GM19099 (cell line): Measurements from ENCODE around the gene LEMD1.

ENCODE experiments used
- POLR2A ChIP-seq: IDR thresholded peaks from 3 replicates; pipeline ENCODE4 v1.6.1; 2011; ENCODE audit warnings: low read depth; ENCODE audit not compliant: insufficient read length; ENCODE audit errors: extremely low read depth

The LEMD1 gene, protein sequence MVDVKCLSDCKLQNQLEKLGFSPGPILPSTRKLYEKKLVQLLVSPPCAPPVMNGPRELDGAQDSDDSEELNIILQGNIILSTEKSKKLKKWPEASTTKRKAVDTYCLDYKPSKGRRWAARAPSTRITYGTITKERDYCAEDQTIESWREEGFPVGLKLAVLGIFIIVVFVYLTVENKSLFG

DNA sequence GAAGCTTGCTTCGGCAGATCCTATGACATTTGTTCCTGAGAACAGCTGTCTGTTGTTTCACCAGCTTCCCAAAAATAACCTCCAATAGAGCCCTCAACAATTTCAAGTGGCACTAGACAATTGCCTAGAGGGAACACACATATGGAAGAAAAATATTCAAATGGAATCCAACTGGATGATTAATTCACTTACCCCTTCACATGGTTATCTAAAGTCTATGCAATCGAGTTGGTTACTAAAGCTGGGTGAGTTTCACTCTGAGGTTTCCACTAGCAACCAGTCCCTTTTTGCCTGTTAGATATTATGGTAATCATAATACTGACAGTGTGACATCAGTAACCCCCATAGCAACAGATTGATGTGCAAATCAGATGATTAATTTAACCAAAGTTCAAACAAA is at the start of gene LEMD1:
Gene LEMD1 (minus strand): TSS at position 259 of the 400 bp plus-strand sequence. CDS start 1,520 bp downstream, outside the sequence.
- TF ChIP-seq POLR2A: no peak

DNA sequence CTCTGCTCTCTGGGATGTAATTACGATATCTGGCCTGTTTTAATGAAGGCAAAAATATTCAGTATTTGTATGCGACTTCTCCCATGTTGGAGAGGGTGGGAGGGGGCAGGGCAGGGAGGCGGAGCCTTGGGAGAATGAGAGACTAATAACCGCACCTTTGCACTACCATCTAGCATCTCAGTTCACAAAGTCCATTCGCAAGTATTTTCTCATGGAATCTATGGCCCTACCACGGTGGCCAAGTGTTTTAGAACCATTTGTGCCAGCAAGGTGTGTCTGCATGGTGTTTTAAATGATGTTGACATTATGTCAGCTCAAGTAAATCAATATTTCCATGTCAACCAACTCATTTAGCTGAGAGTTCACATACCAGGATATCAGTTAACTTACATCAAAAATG is 48.3 kb upstream of the LEMD1 start:
- no peak for TF ChIP-seq POLR2A

GRCh38 chr1:205466595-205467220 is 44.9 kb upstream of the LEMD1 start:
- no peak for TF ChIP-seq POLR2A

DNA sequence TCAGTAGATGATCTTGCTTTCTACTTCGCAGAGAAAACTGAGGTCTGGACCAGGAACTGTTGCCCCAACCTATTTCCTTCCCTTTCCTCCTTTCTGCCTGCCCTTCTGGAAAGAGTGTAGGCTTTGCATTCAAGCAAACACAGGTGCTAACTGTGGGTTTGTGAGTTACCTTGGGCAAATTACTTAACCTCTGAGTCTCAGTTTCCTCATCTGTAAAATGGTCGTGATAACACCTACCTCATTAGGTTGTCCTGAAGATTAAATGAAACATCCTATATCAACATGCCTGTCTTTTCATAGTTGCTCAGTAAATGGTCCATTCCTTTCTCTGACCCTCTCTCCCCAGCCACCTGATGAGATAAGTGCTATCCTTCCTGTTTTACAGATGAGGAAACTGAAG is 43.5 kb upstream of the LEMD1 start:
- no peak for TF ChIP-seq POLR2A

DNA sequence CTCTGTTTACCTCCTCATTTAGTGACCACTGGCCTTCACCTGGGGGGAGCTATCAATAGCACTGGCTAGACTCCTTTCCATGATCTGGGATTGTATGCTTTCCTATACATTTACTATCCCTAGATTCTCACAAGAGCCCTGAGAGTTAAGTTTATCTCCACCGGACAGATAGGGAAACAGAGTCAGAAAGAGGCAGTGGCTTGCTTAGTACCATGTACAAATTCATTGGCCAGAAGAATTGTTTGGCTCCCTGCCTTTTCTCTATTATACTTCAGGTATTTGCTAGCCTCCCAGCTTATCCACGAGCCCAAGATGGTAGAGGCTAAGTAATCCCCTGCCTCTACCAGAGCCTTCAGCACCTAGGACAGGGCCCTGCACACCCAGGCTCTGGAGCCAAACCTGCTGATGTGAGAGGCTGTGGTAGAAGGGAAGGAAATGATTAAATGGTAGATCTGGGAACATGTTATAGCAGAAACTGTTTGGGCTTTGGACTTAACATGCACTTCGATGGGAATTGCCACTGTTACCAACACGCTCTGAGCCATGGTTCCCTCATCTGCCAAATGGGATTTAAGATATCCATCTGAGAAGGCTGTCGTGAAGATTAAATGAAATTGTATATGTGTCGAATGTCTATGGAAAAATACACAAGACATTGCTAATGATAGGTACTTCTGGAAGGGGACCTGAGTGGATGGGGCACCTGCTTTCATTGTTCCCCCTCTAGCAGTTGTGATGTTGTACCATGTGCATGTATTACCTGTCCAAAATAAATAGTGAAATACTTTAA is 37.1 kb upstream of the LEMD1 start:
- TF ChIP-seq POLR2A: no peak

- no peak for TF ChIP-seq POLR2A
Measured at GRCh38 chr1:205456868-205457745, 35.3 kb upstream of the LEMD1 start.

DNA sequence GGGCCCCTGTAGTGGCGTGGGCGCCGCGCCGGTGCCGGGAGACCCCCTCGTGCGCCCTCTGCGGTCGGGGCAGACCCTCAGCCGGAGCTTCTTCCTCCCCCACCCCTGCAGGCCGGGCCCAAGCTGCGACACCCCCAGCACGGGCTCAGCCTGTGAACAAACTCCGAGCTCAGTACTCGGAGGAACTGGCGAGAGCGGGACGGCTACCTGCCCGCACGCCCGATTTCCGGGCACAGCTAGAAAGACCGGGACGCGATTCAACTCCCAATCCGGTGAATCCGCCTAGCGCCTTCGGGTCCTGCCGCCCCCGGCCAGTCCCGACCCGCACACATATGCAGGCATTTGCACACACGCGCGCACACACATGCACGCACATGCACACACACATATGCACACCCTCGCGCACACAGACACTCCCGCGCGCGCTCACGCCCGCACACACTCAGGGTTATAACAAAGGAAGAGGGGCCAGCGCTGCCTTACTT is 34.6 kb upstream of the LEMD1 start:
- TF ChIP-seq POLR2A: no peak

DNA sequence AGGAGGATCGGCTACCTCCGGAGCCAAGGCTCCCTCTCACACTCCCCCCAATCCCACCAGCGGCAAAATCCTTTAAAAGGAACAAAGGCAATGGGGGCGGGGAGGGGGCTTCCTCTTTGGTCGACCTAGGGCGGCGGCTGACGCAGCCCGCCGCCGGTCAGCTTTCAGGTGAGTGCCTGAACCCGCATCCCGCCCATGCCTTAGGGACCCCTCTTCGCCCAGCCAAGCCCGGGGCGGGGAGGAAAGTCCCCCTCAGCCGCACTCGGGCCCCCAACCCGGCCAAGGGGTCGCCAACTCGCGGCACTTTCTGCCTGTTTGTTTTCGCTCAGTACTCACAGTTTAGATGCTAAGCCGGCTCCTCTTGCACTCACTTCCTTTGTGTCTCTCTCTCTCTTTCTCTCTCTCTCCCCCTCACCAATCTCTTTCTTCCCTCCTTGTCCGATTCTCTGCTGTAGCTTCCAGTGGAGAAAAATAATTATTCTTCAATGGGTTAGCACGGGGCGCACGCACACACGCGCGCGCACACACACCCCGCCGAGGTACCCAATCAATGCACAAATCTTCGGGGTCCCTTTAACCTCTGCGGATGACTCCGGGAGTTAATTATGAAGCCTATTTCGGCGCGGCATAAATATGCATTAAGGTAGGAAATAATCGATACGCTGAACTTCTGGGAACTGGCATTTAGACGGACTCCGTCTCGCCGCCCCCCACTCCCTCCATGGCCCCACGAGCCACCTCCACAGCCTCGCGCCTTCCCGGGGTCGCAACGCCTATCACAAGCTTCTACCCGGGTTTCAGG is 33.9 kb upstream of the LEMD1 start, which contains the start of gene BLACAT1:
Gene BLACAT1 (minus strand): TSS at position 465 of the 802 bp plus-strand sequence.
- TF ChIP-seq POLR2A: no peak

DNA sequence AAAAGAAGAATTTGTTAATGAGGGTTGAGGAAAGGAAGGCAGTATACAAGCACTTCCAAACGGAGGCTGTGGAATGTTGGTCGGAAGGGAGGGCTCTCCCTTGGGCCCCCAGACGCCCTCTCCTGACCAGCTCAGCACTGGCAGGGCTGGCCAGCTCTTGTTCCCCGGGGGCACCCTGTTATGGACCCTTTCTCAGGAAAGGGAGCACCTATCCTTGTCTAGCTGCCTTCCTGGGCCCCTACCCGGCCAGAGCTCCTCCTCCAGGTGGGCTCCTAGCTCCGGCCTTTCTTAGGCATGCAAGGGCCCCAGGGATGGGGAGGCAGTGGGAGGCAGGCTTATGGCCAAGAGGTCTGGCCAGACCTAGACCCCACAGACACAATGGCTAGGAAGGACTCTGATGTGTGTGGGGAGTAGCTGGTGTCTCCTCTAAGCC is 33.1 kb upstream of the LEMD1 start:
- TF ChIP-seq POLR2A: no peak

GRCh38 chr1:205453466-205453865 is 31.6 kb upstream of the LEMD1 start:
- no peak for TF ChIP-seq POLR2A

DNA sequence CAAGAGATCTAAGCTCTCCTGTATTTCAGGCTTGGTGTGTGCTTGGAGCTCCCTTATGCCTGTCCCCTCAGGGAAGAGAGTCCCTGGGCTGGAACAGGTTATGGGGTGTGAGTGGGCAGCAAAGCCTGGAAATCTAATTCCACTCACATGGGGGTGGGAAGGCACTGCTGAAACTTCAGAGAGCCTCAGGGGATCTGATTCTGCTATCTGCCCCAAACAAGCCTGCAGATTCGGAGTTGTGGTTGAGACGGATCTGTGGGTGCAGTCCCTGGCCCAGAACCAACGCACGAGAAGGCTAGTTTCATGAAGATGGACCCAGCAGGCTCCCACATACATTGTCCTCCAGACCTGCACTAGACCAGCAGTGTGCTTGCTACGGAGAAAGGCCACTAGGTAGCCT is 31.1 kb upstream of the LEMD1 start:
- TF ChIP-seq POLR2A: no peak

DNA sequence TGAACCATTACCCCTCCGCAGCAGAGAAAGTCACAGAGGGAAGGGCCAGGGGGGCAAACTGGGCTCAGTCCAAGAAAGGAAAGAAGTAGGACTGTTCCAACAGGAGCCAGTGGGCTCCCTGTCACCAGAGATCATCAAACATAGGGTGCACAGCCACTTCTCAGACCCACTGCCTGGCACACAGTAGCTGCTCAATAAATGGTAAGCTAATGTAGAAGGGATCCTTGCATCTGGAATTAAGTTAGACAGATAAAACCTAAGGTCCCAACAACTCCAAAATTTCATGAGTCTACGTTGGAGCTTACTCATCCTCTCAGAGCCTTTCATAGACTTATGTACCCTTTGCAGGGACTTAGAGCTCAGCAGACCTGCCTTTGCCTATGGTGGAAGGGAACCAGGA is 30.5 kb upstream of the LEMD1 start:
- TF ChIP-seq POLR2A: no peak

- TF ChIP-seq POLR2A: no peak
Measured at GRCh38 chr1:205451759-205452164, 29.9 kb upstream of the LEMD1 start.

- TF ChIP-seq POLR2A: no peak
Measured at GRCh38 chr1:205451202-205451601, 29.3 kb upstream of the LEMD1 start.
